ENCODE measurements around the gene CERS5. TPM values are rescaled to one million over a fixed set of nuclear protein-coding genes. Genes with fewer than 3 reads are reported as not detected.
"Not testable (repeated sequence)": the region's sequence is repeated elsewhere in the genome, so short reads cannot be mapped to it uniquely, and the experiment has no call there.

The CERS5 gene
- total RNA-seq, 1 donor from 2014 or later: 59.7 TPM

GRCh38 chr12:50086148-50086547, 81.0 kb downstream of the CERS5 start:
- Mint-ChIP-seq H3K27me3 (no peaks in the 10 kb centered on the region), H3K4me3 (peak overlapping the region; percentile 96), H3K4me1 (ENCODE audit: unreplicated experiment) (peaks cover 18% of the 10 kb centered on the region), H3K9me3 (no peaks in the 10 kb centered on the region), H3K36me3 (peaks cover 19% of the 10 kb centered on the region), H3K27ac (peak overlapping the region; percentile 91)
- no peak for TF ChIP-seq CTCF (conservative IDR thresholded peaks at IDR 0.05)
- DNase-seq (ENCODE audit: extremely low spot score, unreplicated experiment): no peak

- no peak for DNase-seq (ENCODE audit: extremely low spot score, unreplicated experiment)
- Mint-ChIP-seq H3K4me1 (ENCODE audit: unreplicated experiment) (peaks cover 18% of the 10 kb centered on the region), H3K36me3 (peaks cover 19% of the 10 kb centered on the region), H3K9me3 (no peaks in the 10 kb centered on the region), H3K27ac (peak overlapping the region; percentile 91), H3K27me3 (no peaks in the 10 kb centered on the region), H3K4me3 (peak overlapping the region; percentile 96)
- TF ChIP-seq CTCF (conservative IDR thresholded peaks at IDR 0.05): no peak
Measured at GRCh38 chr12:50085615-50086072, 81.5 kb downstream of the CERS5 start.

GRCh38 chr12:50084775-50085614, 82.2 kb downstream of the CERS5 start, which contains the start of gene SMARCD1:
Gene SMARCD1, plus strand, starts transcription at chr12:50085342. Its CDS starts 28 bp downstream, at chr12:50085370.
- peak; percentile 91 for DNase-seq (ENCODE audit: extremely low spot score, unreplicated experiment)
- peak within 1 kb of the TSS; percentile 91 for H3K27ac Mint-ChIP-seq
- TF ChIP-seq CTCF (conservative IDR thresholded peaks at IDR 0.05): peak; percentile 46
- H3K36me3 Mint-ChIP-seq: peaks cover 16% of the 10 kb centered on the region
- peak within 1 kb of the TSS; percentile 96 for H3K4me3 Mint-ChIP-seq
- no peaks in the 10 kb centered on the region for H3K27me3 Mint-ChIP-seq
- peaks cover 18% of the 10 kb centered on the region for H3K4me1 Mint-ChIP-seq (ENCODE audit: unreplicated experiment)
- H3K9me3 Mint-ChIP-seq: no peaks in the 10 kb centered on the region

- DNase-seq (ENCODE audit: extremely low spot score, unreplicated experiment); H3K9me3 Mint-ChIP-seq; H3K27me3 Mint-ChIP-seq: not testable (repeated sequence)
- Mint-ChIP-seq H3K4me1 (ENCODE audit: unreplicated experiment) (peaks cover 18% of the 10 kb centered on the region), H3K27ac (peak overlapping the region; percentile 91), H3K36me3 (peaks cover 15% of the 10 kb centered on the region), H3K4me3 (peak overlapping the region; percentile 96)
Measured at GRCh38 chr12:50084409-50084774, 82.8 kb downstream of the CERS5 start.

GRCh38 chr12:50083301-50083700, 83.9 kb downstream of the CERS5 start:
- Mint-ChIP-seq H3K27ac (peak overlapping the region; percentile 10), H3K4me3 (peak overlapping the region; percentile 83), H3K36me3 (peaks cover 7% of the 10 kb centered on the region), H3K27me3 (no peaks in the 10 kb centered on the region), H3K4me1 (ENCODE audit: unreplicated experiment) (peaks cover 10% of the 10 kb centered on the region), H3K9me3 (no peaks in the 10 kb centered on the region)
- DNase-seq (ENCODE audit: extremely low spot score, unreplicated experiment): no peak
- no peak for TF ChIP-seq CTCF (conservative IDR thresholded peaks at IDR 0.05)

- Mint-ChIP-seq H3K27ac (peak overlapping the region; percentile 71), H3K4me3 (peak overlapping the region; percentile 54), H3K9me3 (no peaks in the 10 kb centered on the region), H3K4me1 (ENCODE audit: unreplicated experiment) (peaks cover 10% of the 10 kb centered on the region), H3K27me3 (no peaks in the 10 kb centered on the region), H3K36me3 (peaks cover 7% of the 10 kb centered on the region)
- DNase-seq (ENCODE audit: extremely low spot score, unreplicated experiment): no peak
- TF ChIP-seq CTCF (conservative IDR thresholded peaks at IDR 0.05): no peak
Measured at GRCh38 chr12:50082644-50083043, 84.5 kb downstream of the CERS5 start.

All from type B pancreatic cell (in vitro differentiated cells).